NCI-H526 (cell line): Measurements from ENCODE around the gene SORCS3.

ENCODE experiments used
- DNase-seq, 2 experiments: peaks; one replicate each; lab custom pipeline; 2025; lab: John Stamatoyannopoulos, UW

Gene SORCS3

GRCh38 chr10:105266966-105267539 lies 626.0 kb downstream of the SORCS3 start:
- DNase-seq = no peak

DNA sequence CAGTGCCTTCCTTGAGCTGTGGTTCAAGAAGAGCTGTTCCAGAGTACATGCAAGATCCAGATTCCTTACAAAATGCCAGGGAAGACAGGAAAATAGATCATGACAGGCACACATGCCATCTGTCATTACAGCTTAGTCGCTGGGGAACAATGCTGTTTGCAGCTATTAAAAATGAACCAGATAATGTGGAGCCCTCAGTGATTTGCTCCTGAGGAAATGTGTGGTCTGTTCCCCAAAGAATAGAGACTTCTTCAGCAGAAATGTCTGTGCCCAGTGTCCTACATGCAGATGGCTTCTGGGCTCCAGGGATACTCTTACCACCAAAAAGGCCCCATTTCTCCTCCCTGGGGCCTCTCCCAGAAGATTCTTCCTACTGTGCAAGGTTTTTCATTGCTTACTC lies 627.9 kb downstream of the SORCS3 start:
- no peak for DNase-seq

DNA sequence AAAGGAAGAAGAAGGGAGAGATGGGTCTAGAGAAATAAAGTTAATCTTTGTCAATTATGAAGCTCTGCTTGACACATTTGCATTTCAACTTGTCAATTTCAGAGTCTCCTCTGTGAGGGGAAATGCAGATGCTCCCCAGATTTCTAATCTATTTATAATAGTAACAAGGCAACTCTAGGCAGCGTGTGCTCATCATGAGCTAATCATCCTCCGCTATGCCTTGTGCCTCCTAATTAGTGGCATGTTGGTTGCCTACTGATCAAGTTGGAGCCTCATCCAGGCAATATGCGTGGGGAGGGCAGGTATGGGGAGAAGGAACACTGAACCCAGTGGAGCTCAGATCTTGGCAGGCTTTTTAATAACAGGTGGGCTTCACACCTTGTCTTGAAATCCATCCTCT lies 628.6 kb downstream of the SORCS3 start:
- no peak for DNase-seq

- no peak for DNase-seq
Measured at GRCh38 chr10:105274556-105275070, 633.5 kb downstream of the SORCS3 start.

DNA sequence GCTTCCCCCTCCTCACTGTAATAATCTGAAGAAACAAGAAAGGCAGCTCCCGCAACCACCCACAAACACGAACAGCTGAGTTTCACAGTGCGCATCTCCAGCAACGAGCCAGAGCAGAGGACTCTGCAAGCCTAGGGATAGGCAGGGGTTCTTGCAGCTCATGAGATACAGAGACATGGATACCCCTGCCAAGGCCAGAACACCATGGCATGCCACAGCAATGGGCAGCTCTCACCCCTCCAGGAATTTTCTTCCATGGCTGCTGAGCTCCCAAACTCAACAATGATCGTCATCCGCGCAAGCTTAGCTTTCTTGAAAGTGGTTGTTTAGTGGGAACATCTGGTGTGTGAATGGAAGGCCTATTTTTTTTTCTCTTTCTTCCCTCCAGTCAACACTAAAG lies 637.3 kb downstream of the SORCS3 start:
- DNase-seq = no peak

GRCh38 chr10:105279101-105279500 lies 638.0 kb downstream of the SORCS3 start:
- no peak for DNase-seq

GRCh38 chr10:105280895-105281294 lies 639.8 kb downstream of the SORCS3 start:
- DNase-seq = no peak

- DNase-seq = no peak
Measured at GRCh38 chr10:105284476-105285215, 643.6 kb downstream of the SORCS3 start.

GRCh38 chr10:105288026-105288425 lies 646.9 kb downstream of the SORCS3 start:
- DNase-seq = no peak

- DNase-seq = no peak
Measured at GRCh38 chr10:105288613-105289012, 647.5 kb downstream of the SORCS3 start.

GRCh38 chr10:105291571-105291970 lies 650.5 kb downstream of the SORCS3 start:
- no peak for DNase-seq

GRCh38 chr10:105292236-105292635 lies 651.1 kb downstream of the SORCS3 start:
- no peak for DNase-seq
